ENCODE measurements around the gene SPOPL.

DNA sequence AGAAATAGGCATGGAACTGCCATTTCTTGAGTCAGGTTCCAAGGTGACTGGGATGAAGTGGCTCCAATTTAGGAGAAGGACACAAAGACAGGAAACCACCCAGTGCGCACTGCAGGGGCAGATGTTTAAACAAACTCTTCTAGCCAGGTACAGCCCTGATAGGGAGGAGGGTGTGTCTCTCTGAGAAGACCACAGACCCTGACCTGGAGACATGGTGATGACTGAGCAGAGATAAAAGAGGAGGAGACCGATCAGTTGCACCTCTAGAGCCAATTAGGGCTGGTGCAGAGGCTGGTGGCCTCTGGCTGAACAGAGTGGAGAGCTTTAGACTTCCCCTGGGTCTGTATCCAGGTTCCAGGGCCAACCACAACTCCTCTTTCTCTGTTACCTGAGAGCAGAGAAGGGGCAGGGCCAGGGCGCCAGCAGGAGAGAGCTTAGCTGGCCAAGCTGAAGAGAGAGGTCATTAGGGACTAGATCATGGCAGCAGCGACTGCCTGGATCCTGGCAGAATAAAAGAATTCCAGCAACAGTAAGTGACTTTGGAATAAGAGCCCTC lies 5.4 kb upstream of the SPOPL start:
- TF ChIP-seq, protein P1, sequence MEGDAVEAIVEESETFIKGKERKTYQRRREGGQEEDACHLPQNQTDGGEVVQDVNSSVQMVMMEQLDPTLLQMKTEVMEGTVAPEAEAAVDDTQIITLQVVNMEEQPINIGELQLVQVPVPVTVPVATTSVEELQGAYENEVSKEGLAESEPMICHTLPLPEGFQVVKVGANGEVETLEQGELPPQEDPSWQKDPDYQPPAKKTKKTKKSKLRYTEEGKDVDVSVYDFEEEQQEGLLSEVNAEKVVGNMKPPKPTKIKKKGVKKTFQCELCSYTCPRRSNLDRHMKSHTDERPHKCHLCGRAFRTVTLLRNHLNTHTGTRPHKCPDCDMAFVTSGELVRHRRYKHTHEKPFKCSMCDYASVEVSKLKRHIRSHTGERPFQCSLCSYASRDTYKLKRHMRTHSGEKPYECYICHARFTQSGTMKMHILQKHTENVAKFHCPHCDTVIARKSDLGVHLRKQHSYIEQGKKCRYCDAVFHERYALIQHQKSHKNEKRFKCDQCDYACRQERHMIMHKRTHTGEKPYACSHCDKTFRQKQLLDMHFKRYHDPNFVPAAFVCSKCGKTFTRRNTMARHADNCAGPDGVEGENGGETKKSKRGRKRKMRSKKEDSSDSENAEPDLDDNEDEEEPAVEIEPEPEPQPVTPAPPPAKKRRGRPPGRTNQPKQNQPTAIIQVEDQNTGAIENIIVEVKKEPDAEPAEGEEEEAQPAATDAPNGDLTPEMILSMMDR (IDR thresholded peaks at IDR 0.05): no peak
- TF ChIP-seq POLR2A (IDR thresholded peaks at IDR 0.05; ENCODE audit: low read depth): no peak
- TF ChIP-seq EP300 (IDR thresholded peaks at IDR 0.05): no peak
- TF ChIP-seq POLR2AphosphoS5 (IDR thresholded peaks at IDR 0.05): no peak
